ENCODE measurements around the gene TAS1R2. TPM values are rescaled to one million over a fixed set of nuclear protein-coding genes. Genes with fewer than 3 reads are reported as not detected.

Gene TAS1R2
- total and polyA plus RNA-seq, 9 of the 15 experiments (the other 6 are each of a cell fraction or from before 2014, with no cell fraction given), result not detected

DNA sequence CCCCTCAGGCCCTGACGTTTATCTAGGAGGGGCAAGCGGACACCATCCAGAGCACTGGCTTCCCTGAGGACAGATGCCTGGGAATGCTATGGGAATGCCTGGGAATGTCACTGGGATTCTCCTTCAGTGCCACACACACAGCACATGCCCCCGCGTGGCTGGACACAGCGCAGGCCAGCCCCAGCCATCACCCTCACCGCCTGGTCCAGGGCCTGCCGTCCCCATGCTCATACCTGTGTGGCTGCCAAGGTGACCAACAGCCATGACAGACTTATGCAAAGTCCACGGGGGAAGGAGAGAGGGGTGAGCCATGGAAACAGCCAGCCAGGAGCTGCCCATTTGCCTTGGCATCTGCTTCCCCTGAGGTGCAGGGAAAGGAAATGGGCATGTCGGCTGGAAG, 5.7 kb upstream of the TAS1R2 start:
- Histone ChIP-seq H3K27me3 (ENCODE audit: control insufficient read depth in 2 of 2, insufficient read depth in 2 of 2, low read length in 2 of 2) (peaks cover 44 to 86% of the 10 kb centered on the region in 2 experiments), H3K4me1 (replicated peaks in 1 of 2; ENCODE audit: control insufficient read depth in 2 of 2, insufficient read depth in 2 of 2, low read length in 2 of 2) (no peaks in the 10 kb centered on the region), H3K4me3 (no peak overlapping the region), H3K9me1 (ENCODE audit: control insufficient read depth, insufficient read depth, low read length) (no peaks in the 10 kb centered on the region), H3K9me3 (replicated peaks; ENCODE audit: control insufficient read depth, insufficient read depth, low read depth, low read length) (no peaks in the 10 kb centered on the region), H3K9ac (ENCODE audit: insufficient read depth in 1 of 2, low read depth in 2 of 2, low read length in 2 of 2) (no peak overlapping the region), H4K20me1 (replicated peaks; ENCODE audit: control insufficient read depth, insufficient read depth, low read length) (peaks cover 18% of the 10 kb centered on the region), H3K4me2 (ENCODE audit: insufficient read depth, low read length) (no peak overlapping the region), H3K36me3 (ENCODE audit: control insufficient read depth, insufficient read depth, low read length) (no peaks in the 10 kb centered on the region), H3K79me2 (ENCODE audit: control insufficient read depth, insufficient read depth, low read length) (no peaks in the 10 kb centered on the region), H3K27ac (ENCODE audit: extremely low read depth, low read depth, low read length) (no peak overlapping the region), H2AFZ (ENCODE audit: low read depth, low read length) (no peak overlapping the region)
- ChIA-PET POLR2A (interaction anchor here (1.5 kb wide), 1 partner anchor 10 kb away, joined by 3 read pairs; no protein-coding TSS in a partner anchor), CTCF (ENCODE audit: low intra/inter-chr PET ratio) (no interaction called here)
- WGBS (ENCODE audit: insufficient coverage, low coverage, missing lambda C conversion rate), result 1% methylated on average over 9 of the region's 9 CpGs
- in situ Hi-C loops (cut with MboI), result no loop called here
- no TSS peak for BruUV-seq (replicated peaks)
- no peak for DNase-seq (ENCODE audit: extremely low read depth in 1 of 4, low spot score in 3 of 4)
- ATAC-seq, result no peak
- intact Hi-C loops (cut with micrococcal nuclease), result no loop called here
- no peak for FAIRE-seq
- TF ChIP-seq POLR2G (IDR thresholded peaks at IDR 0.05; ENCODE audit: low read depth, low read length) (no peak), ZNF766 (CRISPR knock-in tag; conservative IDR thresholded peaks at IDR 0.05) (no peak), ZNF561 (CRISPR knock-in tag; conservative IDR thresholded peaks at IDR 0.05) (no peak), CCNT2 (IDR thresholded peaks at IDR 0.05; ENCODE audit: borderline replicate concordance, extremely low read depth, insufficient read length, low read depth, low read length) (no peak), ZNF143 (CRISPR knock-in tag; IDR thresholded peaks at IDR 0.05) (no peak), PHF21A (IDR thresholded peaks at IDR 0.05; ENCODE audit: borderline replicate concordance, low read depth) (no peak), MAFF (IDR thresholded peaks at IDR 0.05; ENCODE audit: low read length) (no peak), GTF2E2 (tag; IDR thresholded peaks at IDR 0.05) (no peak), NR2C1 (IDR thresholded peaks at IDR 0.05) (no peak), NR2C1 (tag; IDR thresholded peaks at IDR 0.05) (no peak)
- TF ChIP-seq, protein P1, sequence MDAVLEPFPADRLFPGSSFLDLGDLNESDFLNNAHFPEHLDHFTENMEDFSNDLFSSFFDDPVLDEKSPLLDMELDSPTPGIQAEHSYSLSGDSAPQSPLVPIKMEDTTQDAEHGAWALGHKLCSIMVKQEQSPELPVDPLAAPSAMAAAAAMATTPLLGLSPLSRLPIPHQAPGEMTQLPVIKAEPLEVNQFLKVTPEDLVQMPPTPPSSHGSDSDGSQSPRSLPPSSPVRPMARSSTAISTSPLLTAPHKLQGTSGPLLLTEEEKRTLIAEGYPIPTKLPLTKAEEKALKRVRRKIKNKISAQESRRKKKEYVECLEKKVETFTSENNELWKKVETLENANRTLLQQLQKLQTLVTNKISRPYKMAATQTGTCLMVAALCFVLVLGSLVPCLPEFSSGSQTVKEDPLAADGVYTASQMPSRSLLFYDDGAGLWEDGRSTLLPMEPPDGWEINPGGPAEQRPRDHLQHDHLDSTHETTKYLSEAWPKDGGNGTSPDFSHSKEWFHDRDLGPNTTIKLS (IDR thresholded peaks at IDR 0.05; ENCODE audit: borderline replicate concordance, low read depth), result no peak
- TF ChIP-seq, protein P2, sequence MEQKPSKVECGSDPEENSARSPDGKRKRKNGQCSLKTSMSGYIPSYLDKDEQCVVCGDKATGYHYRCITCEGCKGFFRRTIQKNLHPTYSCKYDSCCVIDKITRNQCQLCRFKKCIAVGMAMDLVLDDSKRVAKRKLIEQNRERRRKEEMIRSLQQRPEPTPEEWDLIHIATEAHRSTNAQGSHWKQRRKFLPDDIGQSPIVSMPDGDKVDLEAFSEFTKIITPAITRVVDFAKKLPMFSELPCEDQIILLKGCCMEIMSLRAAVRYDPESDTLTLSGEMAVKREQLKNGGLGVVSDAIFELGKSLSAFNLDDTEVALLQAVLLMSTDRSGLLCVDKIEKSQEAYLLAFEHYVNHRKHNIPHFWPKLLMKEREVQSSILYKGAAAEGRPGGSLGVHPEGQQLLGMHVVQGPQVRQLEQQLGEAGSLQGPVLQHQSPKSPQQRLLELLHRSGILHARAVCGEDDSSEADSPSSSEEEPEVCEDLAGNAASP (IDR thresholded peaks at IDR 0.05), result no peak
- TF ChIP-seq, protein P3, sequence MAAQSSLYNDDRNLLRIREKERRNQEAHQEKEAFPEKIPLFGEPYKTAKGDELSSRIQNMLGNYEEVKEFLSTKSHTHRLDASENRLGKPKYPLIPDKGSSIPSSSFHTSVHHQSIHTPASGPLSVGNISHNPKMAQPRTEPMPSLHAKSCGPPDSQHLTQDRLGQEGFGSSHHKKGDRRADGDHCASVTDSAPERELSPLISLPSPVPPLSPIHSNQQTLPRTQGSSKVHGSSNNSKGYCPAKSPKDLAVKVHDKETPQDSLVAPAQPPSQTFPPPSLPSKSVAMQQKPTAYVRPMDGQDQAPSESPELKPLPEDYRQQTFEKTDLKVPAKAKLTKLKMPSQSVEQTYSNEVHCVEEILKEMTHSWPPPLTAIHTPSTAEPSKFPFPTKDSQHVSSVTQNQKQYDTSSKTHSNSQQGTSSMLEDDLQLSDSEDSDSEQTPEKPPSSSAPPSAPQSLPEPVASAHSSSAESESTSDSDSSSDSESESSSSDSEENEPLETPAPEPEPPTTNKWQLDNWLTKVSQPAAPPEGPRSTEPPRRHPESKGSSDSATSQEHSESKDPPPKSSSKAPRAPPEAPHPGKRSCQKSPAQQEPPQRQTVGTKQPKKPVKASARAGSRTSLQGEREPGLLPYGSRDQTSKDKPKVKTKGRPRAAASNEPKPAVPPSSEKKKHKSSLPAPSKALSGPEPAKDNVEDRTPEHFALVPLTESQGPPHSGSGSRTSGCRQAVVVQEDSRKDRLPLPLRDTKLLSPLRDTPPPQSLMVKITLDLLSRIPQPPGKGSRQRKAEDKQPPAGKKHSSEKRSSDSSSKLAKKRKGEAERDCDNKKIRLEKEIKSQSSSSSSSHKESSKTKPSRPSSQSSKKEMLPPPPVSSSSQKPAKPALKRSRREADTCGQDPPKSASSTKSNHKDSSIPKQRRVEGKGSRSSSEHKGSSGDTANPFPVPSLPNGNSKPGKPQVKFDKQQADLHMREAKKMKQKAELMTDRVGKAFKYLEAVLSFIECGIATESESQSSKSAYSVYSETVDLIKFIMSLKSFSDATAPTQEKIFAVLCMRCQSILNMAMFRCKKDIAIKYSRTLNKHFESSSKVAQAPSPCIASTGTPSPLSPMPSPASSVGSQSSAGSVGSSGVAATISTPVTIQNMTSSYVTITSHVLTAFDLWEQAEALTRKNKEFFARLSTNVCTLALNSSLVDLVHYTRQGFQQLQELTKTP (IDR thresholded peaks at IDR 0.05; ENCODE audit: low read depth in 1 of 2, partially characterized antibody in 2 of 2), result no peak
- TF ChIP-seq, protein P4, sequence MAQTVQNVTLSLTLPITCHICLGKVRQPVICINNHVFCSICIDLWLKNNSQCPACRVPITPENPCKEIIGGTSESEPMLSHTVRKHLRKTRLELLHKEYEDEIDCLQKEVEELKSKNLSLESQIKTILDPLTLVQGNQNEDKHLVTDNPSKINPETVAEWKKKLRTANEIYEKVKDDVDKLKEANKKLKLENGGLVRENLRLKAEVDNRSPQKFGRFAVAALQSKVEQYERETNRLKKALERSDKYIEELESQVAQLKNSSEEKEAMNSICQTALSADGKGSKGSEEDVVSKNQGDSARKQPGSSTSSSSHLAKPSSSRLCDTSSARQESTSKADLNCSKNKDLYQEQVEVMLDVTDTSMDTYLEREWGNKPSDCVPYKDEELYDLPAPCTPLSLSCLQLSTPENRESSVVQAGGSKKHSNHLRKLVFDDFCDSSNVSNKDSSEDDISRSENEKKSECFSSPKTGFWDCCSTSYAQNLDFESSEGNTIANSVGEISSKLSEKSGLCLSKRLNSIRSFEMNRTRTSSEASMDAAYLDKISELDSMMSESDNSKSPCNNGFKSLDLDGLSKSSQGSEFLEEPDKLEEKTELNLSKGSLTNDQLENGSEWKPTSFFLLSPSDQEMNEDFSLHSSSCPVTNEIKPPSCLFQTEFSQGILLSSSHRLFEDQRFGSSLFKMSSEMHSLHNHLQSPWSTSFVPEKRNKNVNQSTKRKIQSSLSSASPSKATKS (CRISPR knock-in tag; IDR thresholded peaks at IDR 0.05), result no peak
